HCT116 (cell line): ENCODE results near the gene IDUA. TPM values are rescaled to one million over a fixed set of nuclear protein-coding genes. Genes with fewer than 3 reads are reported as not detected.

Source experiments
- ATAC-seq: fragments of 200-7000 bp; cut with Tn5 transposase; 2 replicates; pipeline ENCODE4 v1.9.1; 2020; ENCODE audit warnings: mild to moderate bottlenecking, moderate library complexity
- BruUV-seq: library from RNA; stranded (reverse); fragments of 400-500 nt; replicated peaks from 2 replicates; lab custom pipeline; 2021; lab: Mats Ljungman, UMichigan
- CTCF ChIA-PET: fragments of 300-600 bp; sonication (Branson Sonifier 250); formaldehyde crosslinking; loops from one replicate; lab custom pipeline; 2021; ENCODE audit warnings: antibody characterized with exemption; lab: Charles Lee
- POLR2A ChIA-PET: fragments of 300-600, 350-600 bp; sonication (Branson Sonifier 250); formaldehyde crosslinking; loops from one replicate; lab custom pipeline; 2021; ENCODE audit warnings: antibody characterized with exemption; lab: Charles Lee
- RAD21 ChIA-PET, 2 experiments: fragments of 300-600 bp; sonication (Branson Sonifier 250); formaldehyde crosslinking; loops; one replicate each; lab custom pipeline; 2023; ENCODE audit warnings: low total read pairs in 2 of 2; ENCODE audit not compliant: uncharacterized antibody in 2 of 2, unreplicated experiment in 2 of 2, low non-redundant PET in 1 of 2; lab: Charles Lee
- DNase-seq: peaks from one replicate; pipeline ENCODE4 v3.0.0-alpha.2; 2010; ENCODE audit warnings: low read depth, low spot score
- H2AFZ ChIP-seq: fragments of 200-600 bp; shearing (Covaris generic), sonication (generic); 2 replicates; pipeline ENCODE4 v1.6.1; 2017; ENCODE audit warnings: low read depth, mixed run types, mixed read lengths, antibody characterized with exemption, low read length; ENCODE audit not compliant: poor library complexity, severe bottlenecking
- H3K27ac ChIP-seq: 2 replicates; pipeline ENCODE4 v1.5.1; 2012; ENCODE audit warnings: low read depth, low read length
- H3K27me3 ChIP-seq: fragments of 200-600 bp; sonication (generic); 2 replicates; pipeline ENCODE4 v1.6.1; 2016; ENCODE audit warnings: mixed run types, low read length, mixed read lengths; ENCODE audit not compliant: insufficient read depth
- H3K36me3 ChIP-seq, 2 experiments: fragments of 200-500 bp in 1 of 2; fragments of 200-600 bp in 1 of 2; sonication (Bioruptor generic) in 1 of 2; sonication (generic) in 1 of 2; 2 replicates each; pipeline versions ENCODE4 v1.5.1 to v1.6.1; 2014 to 2016; ENCODE audit warnings: low read length in 2 of 2, inconsistent platforms in 1 of 2, mixed read lengths in 1 of 2, mixed run types in 1 of 2; ENCODE audit not compliant: insufficient read depth in 2 of 2, control insufficient read depth in 1 of 2
- H3K4me1 ChIP-seq, 2 experiments: fragments of 200-600 bp in 1 of 2; sonication (generic) in 1 of 2; 2 replicates each; pipeline versions ENCODE4 v1.5.1 to v1.6.1; 2012 to 2017; ENCODE audit warnings: low read length in 2 of 2, inconsistent platforms in 1 of 2, mild to moderate bottlenecking in 1 of 2, mixed read lengths in 1 of 2, mixed run types in 1 of 2, moderate library complexity in 1 of 2; ENCODE audit not compliant: insufficient read depth in 2 of 2, control insufficient read depth in 1 of 2
- H3K4me2 ChIP-seq: fragments of 200-600 bp; sonication (generic); 2 replicates; pipeline ENCODE4 v1.6.1; 2017; ENCODE audit warnings: mixed run types, low read length, mixed read lengths
- H3K4me3 ChIP-seq, 2 experiments: fragments of 200-600 bp in 1 of 2; sonication (generic) in 1 of 2; replicated peaks in 1 of 2; 2 replicates each; pipeline ENCODE4 v1.5.1; 2011 to 2016; ENCODE audit warnings: low read length in 2 of 2, control low read depth in 1 of 2, low read depth in 1 of 2, mild to moderate bottlenecking in 1 of 2, mixed read lengths in 1 of 2, mixed run types in 1 of 2
- H3K79me2 ChIP-seq: fragments of 200-600 bp; sonication (generic); 2 replicates; pipeline ENCODE4 v1.6.1; 2017; ENCODE audit warnings: mild to moderate bottlenecking, mixed run types, low read length, moderate library complexity, mixed read lengths; ENCODE audit not compliant: insufficient read depth
- H3K9ac ChIP-seq: fragments of 200-600 bp; sonication (generic); 2 replicates; pipeline ENCODE4 v1.6.1; 2016; ENCODE audit warnings: low read length, mixed read lengths
- H3K9me2 ChIP-seq: fragments of 200-600 bp; sonication (generic), shearing (Covaris generic); 2 replicates; pipeline ENCODE4 v1.6.1; 2017; ENCODE audit warnings: mixed run types, mild to moderate bottlenecking, moderate library complexity; ENCODE audit not compliant: insufficient read depth
- H3K9me3 ChIP-seq, 2 experiments: fragments of 200-500 bp in 1 of 2; fragments of 200-600 bp in 1 of 2; sonication (Bioruptor generic) in 1 of 2; sonication (generic) in 1 of 2; 2 replicates each; pipeline ENCODE4 v1.6.1; 2014 to 2017; ENCODE audit warnings: low read length in 2 of 2, mixed read lengths in 2 of 2, inconsistent platforms in 1 of 2, low read depth in 1 of 2, mild to moderate bottlenecking in 1 of 2, mixed run types in 1 of 2, moderate library complexity in 1 of 2; ENCODE audit not compliant: control insufficient read depth in 1 of 2, insufficient read depth in 1 of 2
- H4K20me1 ChIP-seq: fragments of 200-600 bp; sonication (generic), shearing (Covaris generic); 2 replicates; pipeline ENCODE4 v1.6.1; 2017; ENCODE audit warnings: mixed run types, mild to moderate bottlenecking, moderate library complexity; ENCODE audit not compliant: insufficient read depth
- CEBPB ChIP-seq: IDR thresholded peaks from 2 replicates; pipeline ENCODE4 v1.6.1; 2012; ENCODE audit warnings: low read depth
- EZH2 ChIP-seq: fragments of 200-600 bp; sonication (generic); IDR thresholded peaks from 2 replicates; pipeline ENCODE4 v1.6.1; 2017; ENCODE audit warnings: antibody characterized with exemption, mixed run types
- EZH2phosphoT487 ChIP-seq: fragments of 200-600 bp; IDR thresholded peaks from 2 replicates; pipeline ENCODE4 v1.6.1; 2018; ENCODE audit warnings: antibody characterized with exemption, borderline replicate concordance
- JUND ChIP-seq: IDR thresholded peaks from 2 replicates; pipeline ENCODE4 v1.6.1; 2012
- POLR2AphosphoS5 ChIP-seq: IDR thresholded peaks from 2 replicates; pipeline ENCODE4 v1.6.1; 2011; ENCODE audit warnings: mild to moderate bottlenecking, low read depth, low read length, moderate library complexity
- RAD21 ChIP-seq: IDR thresholded peaks from 2 replicates; pipeline ENCODE4 v1.6.1; 2012; ENCODE audit warnings: low read depth, mild to moderate bottlenecking
- SIN3A ChIP-seq: IDR thresholded peaks from 2 replicates; pipeline ENCODE4 v1.6.1; 2012; ENCODE audit warnings: low read depth
- SRF ChIP-seq: IDR thresholded peaks from 2 replicates; pipeline ENCODE4 v1.6.1; 2012; ENCODE audit warnings: low read depth
- intact Hi-C: fragments of 100-400 bp; cut with micrococcal nuclease; formaldehyde crosslinking; loops from 2 replicates; pipeline ENCODE4 v1.10.0; 2022
- total RNA-seq: library from RNA; stranded (reverse); gene quantifications from one replicate; pipeline ENCODE4 v1.2.1, GENCODE V29; 2021; ENCODE audit not compliant: unreplicated experiment
- TF ChIP-seq, protein P1 (sequence below): IDR thresholded peaks from 2 replicates; pipeline ENCODE4 v1.6.1; 2012; ENCODE audit warnings: low read depth
- TF ChIP-seq, protein P2 (sequence below): IDR thresholded peaks from 2 replicates; pipeline ENCODE4 v1.6.1; 2012
- TF ChIP-seq, protein P3 (sequence below): IDR thresholded peaks from 2 replicates; pipeline ENCODE4 v1.6.1; 2012

The IDUA gene
- total RNA-seq, 1 experiment from 2014 or later: 28.2 TPM

DNA sequence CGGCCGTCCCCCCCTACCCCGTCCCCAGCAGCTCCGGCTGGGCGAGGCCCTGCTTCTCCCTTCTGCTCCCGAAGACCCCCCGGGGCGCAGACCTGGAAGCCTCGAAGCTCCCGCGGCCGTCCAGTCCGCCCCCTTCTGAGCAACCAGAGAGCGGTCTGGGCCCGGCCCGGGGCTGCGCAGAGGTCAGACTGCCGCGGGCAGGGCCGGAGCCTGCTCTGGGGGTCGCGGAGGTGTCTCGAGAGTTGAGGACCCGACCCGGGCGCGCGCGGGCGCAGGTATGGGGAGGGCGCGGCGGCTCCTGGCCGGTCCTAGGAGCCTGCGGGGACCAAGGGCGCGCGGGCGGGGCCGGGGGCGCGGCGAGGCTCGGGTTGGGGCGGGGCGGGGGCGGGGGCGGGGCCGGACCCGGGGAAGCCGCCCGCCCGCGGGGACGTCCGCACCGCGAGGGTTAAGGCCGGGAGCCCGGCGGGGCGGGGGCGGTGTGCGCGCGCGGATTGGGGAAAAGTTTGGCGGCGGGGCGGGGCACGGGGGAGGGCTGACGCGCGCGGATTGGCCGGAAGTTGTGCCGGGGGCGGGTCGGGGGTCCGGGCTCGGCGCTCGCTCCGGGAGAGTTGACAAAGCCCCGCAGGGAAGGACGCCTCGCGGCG, 24.3 kb downstream of the IDUA start, which contains the start of gene FGFRL1:
TSS of gene FGFRL1 (plus strand) at position 605 of the 644 bp plus-strand sequence. CDS start 860 bp downstream, outside the sequence.
- Histone ChIP-seq H3K4me3 (peak within 1 kb of the TSS; percentile 70 to 75), H3K9me2 (no peaks in the 10 kb centered on the region), H3K27ac (peak within 1 kb of the TSS; percentile 80), H2AFZ (no peak within 1 kb of the TSS), H3K9me3 (no peaks in the 10 kb centered on the region), H3K27me3 (no peaks in the 10 kb centered on the region), H3K9ac (peak within 1 kb of the TSS; percentile 86), H3K79me2 (peaks cover 12% of the 10 kb centered on the region; the same call in 1 of the 2 replicates), H3K4me2 (peak within 1 kb of the TSS; percentile 98), H3K36me3 (peaks cover 3 to 4% of the 10 kb centered on the region in 2 experiments; a peak in 2 of 4 replicates), H4K20me1 (no peaks in the 10 kb centered on the region), H3K4me1 (peaks cover 20 to 38% of the 10 kb centered on the region in 2 experiments)
- POLR2A ChIA-PET: no interaction called here
- RAD21 ChIA-PET: no interaction called here
- BruUV-seq: no TSS peak
- peak; percentile 69 for ATAC-seq
- intact Hi-C loops: loop anchor here (5.0 kb wide), 1 partner anchor 276 kb away; the partner anchor contains the start of gene MAEA
- TF ChIP-seq, protein P1, sequence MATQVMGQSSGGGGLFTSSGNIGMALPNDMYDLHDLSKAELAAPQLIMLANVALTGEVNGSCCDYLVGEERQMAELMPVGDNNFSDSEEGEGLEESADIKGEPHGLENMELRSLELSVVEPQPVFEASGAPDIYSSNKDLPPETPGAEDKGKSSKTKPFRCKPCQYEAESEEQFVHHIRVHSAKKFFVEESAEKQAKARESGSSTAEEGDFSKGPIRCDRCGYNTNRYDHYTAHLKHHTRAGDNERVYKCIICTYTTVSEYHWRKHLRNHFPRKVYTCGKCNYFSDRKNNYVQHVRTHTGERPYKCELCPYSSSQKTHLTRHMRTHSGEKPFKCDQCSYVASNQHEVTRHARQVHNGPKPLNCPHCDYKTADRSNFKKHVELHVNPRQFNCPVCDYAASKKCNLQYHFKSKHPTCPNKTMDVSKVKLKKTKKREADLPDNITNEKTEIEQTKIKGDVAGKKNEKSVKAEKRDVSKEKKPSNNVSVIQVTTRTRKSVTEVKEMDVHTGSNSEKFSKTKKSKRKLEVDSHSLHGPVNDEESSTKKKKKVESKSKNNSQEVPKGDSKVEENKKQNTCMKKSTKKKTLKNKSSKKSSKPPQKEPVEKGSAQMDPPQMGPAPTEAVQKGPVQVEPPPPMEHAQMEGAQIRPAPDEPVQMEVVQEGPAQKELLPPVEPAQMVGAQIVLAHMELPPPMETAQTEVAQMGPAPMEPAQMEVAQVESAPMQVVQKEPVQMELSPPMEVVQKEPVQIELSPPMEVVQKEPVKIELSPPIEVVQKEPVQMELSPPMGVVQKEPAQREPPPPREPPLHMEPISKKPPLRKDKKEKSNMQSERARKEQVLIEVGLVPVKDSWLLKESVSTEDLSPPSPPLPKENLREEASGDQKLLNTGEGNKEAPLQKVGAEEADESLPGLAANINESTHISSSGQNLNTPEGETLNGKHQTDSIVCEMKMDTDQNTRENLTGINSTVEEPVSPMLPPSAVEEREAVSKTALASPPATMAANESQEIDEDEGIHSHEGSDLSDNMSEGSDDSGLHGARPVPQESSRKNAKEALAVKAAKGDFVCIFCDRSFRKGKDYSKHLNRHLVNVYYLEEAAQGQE: no peak
- TF ChIP-seq POLR2AphosphoS5: peak; percentile 36; the same call in 1 of the 2 replicates
- CTCF ChIA-PET: interaction anchor here (1.0 to 1.1 kb wide), 3 partner anchors 24 to 408 kb away, joined by 3 read pairs; partner anchors contain the start of gene IDUA
- DNase-seq: peak; percentile 73

DNA sequence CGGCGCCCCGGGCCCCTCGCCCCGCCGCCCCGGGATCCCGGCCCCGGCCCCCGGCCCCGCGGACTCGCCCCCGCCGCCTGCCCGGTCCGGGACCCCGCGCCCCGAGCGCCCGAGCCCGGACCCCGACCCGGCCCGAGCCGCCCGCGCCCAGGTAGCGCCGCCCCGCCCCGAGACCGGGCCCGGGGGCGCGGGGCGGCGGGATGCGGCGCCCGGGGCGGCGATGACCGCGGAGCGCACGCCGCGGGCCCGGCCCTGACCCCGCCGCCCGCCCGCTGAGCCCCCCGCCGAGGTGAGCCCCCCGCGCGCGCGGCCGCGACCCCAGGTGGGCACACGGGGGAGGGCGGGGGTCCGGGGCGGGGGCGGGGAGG, 24.8 kb downstream of the IDUA start:
- H3K27ac ChIP-seq: no peak overlapping the region; the same call in 1 of the 2 replicates
- RAD21 ChIA-PET: no interaction called here
- CTCF ChIA-PET: no interaction called here
- TF ChIP-seq, protein P2, sequence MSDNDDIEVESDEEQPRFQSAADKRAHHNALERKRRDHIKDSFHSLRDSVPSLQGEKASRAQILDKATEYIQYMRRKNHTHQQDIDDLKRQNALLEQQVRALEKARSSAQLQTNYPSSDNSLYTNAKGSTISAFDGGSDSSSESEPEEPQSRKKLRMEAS: no peak
- TF ChIP-seq RAD21: no peak
- TF ChIP-seq, protein P1: no peak
- TF ChIP-seq, protein P3, sequence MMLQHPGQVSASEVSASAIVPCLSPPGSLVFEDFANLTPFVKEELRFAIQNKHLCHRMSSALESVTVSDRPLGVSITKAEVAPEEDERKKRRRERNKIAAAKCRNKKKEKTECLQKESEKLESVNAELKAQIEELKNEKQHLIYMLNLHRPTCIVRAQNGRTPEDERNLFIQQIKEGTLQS: no peak
- no peak for TF ChIP-seq JUND
- no peak for TF ChIP-seq SRF
- no peak for TF ChIP-seq EZH2
- no peak for TF ChIP-seq CEBPB
- no peak for TF ChIP-seq SIN3A
- TF ChIP-seq EZH2phosphoT487: no peak
- no peak for TF ChIP-seq POLR2AphosphoS5

More for the DNA sequence above, 24.8 kb downstream of the IDUA start:
- H3K36me3 ChIP-seq: peaks cover 3 to 4% of the 10 kb centered on the region in 2 experiments; a peak in 2 of 4 replicates
- no peaks in the 10 kb centered on the region for H3K27me3 ChIP-seq
- H2AFZ ChIP-seq: no peak overlapping the region
- no peaks in the 10 kb centered on the region for H3K9me3 ChIP-seq
- POLR2A ChIA-PET: no interaction called here
- peaks cover 20 to 33% of the 10 kb centered on the region in 2 experiments for H3K4me1 ChIP-seq
- peak overlapping the region in 1 of 2 experiments; percentile 70; a peak in 1 of 4 replicates for H3K4me3 ChIP-seq
- no peak overlapping the region for H3K9ac ChIP-seq
- no peak for DNase-seq
- H4K20me1 ChIP-seq: no peaks in the 10 kb centered on the region
- no peak overlapping the region for H3K4me2 ChIP-seq
- BruUV-seq: no TSS peak
- peak; percentile 23 for ATAC-seq
- no peaks in the 10 kb centered on the region for H3K9me2 ChIP-seq
- intact Hi-C loops: loop anchor here (5.0 kb wide), 1 partner anchor 276 kb away; the partner anchor contains the start of gene MAEA
- peaks cover 12% of the 10 kb centered on the region; the same call in 1 of the 2 replicates for H3K79me2 ChIP-seq
